HG03108 (cell line): ENCODE data around the gene FAM20A.

Experiments used
- ATAC-seq: cut with Tn5 transposase; IDR thresholded peaks from one replicate; pipeline ENCODE4 v1.9.1; 2021; ENCODE audit warnings: moderate library complexity; ENCODE audit not compliant: unreplicated experiment

The FAM20A gene

DNA sequence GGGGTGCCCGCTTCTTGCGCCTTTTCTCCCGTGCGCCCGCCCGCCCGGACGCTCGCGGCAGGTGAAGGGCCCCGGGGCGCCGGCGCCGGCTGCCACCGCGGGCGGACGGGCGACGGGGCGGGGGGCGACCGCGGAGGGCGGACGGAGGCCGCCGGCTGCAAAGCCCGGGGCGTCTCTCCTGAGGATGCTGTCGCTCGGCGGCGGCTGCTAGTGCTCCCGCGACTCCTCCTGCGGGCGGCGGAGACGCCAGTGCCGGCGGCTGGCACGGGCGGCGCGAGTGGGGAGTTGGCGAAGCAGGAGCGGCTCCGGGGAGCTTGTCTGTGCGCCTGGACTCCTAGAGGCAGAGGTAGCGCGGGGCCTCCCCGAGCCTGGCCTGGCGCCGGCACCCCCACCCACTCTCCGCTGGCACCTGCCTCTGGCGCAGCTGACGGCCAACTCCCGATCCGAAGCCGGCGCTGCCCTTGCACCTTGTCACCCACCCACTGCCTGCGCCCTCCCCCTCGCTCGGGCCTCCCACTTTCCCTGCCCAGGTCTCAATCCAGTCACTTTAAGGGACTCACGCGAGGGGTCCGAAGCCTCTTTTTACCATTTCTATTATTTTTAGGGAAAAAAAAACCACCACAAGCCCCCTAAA lies at the start of gene FAM20A:
Gene FAM20A, minus strand, starts transcription at position 437 of the 634 bp plus-strand sequence. CDS start 701 bp downstream, outside the sequence.
- no peak for ATAC-seq

DNA sequence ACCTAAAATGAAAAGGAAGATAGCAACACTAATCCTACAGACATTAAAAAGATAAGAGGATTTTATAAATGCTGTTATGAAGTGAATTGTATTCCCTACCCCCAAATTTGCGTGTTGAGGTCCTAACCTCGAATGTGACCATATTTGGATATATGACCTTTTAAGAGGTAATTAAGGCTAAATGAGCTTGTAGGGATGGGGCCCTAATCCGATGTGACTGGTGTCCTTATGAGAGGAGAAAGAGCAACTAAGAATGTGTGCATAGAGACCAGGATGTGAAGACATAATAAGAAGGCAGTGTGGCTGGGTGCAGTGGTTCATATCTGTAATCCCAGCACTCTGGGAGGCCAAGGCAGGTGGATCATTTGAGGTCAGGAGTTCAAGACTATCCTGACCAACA lies 48.2 kb upstream of the FAM20A start:
- ATAC-seq: no peak

DNA sequence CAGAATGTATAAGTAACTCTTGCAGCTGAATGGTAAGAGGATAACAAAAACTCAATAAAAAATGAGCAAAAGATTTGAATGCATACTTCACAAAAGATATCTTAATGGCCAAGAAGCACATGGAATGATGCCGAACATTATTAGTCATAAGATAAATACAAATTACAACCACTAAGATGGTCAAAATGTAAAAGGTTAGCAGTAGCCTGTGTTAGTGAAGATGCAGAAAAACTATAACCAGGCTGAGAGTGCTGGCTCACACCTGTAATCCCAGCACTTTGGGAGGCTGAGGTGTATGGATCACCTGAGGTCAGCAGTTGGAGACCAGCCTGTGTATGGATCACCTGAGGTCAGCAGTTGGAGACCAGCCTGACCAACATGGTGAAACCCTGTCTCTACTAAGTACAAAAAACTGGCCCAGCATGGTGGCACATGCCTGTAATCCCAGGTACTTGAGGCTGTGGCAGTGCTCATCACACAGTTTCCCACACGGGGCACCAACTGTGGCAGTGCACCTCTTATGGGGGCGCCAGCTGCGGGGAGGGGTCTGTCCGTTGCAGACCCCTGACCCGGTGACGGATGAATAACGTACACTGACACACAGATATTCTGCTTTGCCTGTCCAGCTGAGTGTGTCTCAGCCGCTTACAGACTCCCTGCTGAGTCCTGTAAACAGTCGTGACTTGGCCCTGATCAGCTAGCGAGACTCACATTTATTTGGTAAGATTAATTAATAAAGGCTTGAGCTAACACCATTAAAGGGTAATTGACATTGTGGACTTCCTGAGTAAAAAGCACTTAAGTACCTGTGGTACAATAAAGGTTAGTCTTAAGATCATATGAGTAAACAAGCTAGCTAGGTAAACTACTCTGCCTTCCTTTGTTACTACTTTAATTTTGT lies 45.7 kb upstream of the FAM20A start:
- no peak for ATAC-seq

DNA sequence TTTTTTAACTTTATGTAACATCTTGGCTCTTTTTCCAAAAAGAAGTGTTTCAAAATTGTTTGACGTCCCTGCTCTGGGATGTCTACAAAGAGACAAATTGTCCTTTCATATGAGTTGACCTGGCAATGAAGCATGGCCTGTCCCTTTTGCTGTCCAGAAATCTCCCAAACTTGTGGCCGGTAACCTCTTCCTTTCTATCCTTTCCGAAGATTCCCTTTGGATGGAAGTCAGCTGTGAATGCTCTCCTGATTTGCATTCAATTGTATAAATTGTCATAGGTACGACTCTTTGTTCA lies 40.9 kb upstream of the FAM20A start:
- ATAC-seq: no peak

DNA sequence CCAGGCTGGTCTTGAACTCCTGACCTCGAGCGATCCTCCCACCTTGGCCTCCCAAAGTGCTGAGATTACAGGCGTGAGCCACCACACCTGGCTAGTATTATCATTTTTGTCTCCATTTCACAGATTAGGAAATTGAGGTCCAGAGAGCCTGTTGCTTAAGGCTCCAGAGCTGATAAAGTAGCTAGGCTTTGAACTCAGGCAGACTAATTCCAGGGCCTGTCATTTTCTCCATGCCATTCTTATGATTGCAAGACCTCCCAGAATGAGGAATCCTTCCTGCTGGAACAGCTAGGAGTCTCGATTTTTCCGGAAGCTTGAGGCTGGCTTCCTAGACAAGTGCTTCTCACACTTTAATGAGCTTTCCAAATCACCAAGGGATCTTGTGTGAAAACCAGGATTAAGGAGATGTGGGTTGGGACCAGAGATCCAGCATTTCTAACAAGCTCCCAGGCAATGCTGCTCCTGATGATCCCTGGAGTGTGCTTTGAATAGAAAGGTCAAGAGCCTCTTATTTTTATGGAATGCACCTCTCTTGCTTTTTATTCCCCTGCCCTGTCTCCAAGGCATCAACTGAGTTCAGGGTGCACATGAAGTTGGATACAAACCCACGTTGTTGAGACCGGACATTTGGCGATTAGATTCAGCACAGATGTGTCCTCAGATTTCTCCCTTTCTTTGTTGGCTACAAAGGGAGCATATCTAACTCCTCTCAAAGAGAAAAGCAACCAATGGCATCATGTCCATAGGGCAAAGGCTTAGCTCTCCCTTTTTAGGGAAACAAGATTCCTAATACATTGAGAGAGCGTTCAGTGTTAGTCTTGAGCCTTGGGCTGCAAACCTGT lies 40.3 kb upstream of the FAM20A start:
- ATAC-seq: no peak

DNA sequence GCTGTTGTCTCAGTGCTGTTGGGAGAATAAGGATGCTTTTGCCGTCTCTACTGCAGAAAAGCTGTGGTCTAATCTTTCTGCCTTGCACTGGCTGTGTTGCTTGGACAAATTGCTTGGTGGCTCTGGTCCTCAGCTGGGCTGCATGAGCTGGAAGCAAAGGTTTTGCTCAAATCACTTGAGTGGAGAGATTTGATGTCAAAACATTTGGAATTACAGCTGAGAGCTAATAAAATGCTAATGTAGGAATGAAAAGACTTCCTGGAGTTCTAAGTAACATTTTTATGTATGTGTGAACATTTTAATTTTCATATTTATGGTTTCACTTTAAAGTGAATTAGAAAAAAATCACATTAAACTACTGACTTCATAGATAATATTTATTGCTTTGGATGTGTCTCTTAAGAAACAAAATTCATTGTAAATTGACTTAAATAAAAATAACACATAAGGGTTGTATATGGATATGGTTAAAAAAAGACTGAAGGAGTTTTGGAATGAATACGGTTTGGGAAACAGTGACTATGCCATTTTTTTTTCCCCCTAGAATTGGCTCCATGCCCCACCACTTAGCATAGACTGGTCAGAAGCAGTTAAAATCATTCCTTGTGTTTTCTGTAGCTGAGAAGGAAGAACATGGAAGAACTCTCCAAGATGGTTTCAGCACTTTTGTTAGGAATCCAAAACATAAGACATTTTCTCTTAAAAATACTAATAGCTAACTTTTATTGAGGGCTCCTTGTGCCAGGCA lies 39.2 kb upstream of the FAM20A start:
- no peak for ATAC-seq

DNA sequence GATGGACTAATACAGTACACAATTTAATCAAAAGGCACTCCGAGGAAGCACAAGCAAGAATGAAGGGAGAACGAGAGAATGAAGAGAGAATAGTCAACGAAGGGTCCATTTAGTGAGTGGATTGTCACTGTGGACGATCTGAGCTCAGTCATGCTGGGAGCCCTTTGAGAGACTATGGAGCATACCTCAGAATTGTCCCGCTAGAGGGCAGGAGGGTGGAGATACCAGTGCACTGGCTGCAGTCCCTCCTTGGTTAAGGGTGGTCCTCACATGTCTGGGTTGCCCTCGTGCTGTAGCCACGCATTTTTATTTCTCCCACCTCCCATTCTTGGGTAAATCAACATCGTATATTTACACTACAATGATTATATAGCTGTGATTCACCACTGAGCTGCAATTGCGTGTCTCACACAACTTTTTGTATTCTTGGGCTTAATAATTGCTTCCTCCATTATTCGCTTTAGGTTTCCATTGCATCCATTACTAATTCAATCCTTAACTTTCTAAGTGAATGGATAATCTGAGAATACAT lies 33.2 kb upstream of the FAM20A start:
- ATAC-seq: no peak

DNA sequence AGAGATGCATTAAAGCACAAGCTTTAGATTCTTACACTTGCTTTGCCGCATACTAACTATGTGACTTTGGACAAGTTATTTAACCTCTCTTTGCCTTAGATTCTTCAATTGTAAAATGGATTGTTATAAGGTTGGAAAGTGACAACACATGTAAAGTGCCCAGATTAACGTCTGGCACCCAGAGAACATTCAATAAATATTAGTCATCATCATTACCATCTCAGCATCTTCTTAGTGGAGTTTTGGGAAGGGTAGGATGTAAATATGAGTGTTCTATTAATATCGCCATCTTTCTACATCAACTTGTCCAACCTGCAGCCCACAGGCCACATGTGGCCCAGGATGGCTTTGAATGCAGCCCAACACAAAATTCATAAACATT lies 27.4 kb upstream of the FAM20A start:
- no peak for ATAC-seq

DNA sequence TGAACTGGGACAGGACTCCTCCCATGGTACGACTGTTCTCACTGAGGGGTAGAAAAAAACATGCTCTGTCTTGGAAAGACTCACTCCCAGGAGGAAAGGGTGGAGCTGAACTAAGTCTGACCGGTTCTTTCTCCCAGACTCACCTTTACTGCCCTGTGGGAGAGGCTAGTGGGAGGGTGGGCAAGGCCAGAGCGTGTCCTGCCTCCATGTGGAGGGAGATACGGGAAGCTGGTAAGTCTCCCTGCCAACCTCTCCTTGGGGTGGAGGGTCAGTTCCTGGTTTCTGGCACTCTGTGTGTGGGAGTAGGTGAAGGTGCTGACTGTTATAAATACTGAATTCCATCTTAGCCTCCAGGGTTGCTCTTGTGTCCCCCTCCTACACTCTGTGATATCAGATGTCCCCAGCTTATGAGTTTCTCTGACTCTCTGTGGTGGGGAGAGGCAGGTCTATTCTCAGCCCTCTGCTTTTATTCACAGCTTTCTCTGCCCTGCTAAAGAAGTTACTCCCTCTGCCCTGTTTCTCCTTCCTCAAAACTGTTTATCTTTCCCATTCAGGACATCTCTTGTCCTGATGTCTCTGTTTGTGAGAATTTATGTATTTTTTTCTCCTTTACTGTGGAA lies 26.9 kb upstream of the FAM20A start:
- ATAC-seq: no peak

DNA sequence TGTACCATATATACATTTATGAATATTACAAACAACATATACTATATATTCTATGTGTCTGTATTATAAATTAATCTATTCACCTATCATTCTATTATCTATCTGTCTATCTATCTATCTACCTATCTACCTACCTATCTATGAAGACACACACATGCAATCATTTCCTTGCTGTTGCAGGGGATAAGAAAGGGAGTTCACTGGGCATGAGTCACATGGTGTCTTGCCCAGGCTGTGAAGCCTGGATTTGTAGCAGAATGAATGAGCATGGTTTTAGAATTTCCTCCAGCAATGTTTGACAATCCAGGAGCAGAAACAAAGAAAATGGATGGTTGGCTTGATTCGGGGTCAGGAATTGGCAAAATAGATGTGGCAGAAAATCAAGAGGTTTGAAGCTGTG lies 23.2 kb upstream of the FAM20A start:
- no peak for ATAC-seq

DNA sequence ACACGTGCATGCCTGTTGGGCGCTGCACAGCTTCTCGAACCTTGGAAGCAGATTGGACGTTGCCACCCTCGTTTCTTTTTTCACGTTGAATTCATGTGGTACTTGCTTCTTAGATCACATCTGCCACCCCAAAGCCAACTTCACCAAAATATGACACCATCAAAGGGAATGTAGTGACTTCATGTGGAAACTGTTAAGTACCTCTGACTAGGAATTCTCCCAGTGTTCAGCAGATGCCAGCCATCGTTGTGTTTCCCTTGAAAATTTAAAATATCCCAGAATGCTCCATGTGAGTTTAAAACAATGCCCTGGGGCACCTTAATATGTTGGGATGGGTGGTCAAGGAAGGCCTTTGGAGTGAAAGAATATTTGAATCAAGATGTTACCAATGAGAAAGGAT lies 22.6 kb upstream of the FAM20A start:
- ATAC-seq: no peak

DNA sequence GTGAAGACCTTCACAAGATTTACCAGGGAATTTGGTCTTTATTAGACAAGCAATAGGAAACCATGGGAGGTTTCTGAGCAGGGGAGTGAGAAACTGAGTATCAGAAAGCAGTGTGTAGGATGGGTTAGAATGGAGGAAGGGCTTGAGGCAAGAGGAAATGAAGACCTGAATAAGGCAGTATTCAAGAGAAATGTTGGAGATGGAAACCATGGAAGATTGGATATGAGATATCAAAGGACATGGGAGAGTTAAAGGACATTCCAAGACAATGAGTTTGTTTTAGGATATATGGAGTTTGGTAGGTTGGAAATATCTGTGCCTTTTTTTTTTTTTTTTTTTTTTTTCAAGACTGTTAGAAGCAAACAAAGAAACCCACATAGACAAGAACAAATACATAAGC lies 21.3 kb upstream of the FAM20A start:
- no peak for ATAC-seq

DNA sequence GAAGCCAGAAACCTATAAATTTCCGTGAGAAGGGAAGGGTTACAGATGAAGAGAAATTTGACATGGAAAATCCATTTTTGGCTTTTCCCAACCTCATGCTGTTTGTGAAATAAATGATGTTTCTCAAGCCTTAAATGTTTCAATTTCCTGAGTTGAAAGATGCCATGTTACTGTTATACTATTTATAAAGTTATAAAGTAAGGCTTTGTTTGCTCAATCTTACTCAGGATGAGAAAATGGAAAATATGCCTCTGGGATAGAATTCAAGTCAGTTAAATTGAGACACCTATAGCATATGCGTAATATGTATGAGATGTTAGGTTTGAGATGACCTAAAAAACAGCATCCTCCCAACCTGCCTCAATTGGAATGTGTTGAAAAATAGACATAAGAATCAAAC lies 19.9 kb upstream of the FAM20A start:
- no peak for ATAC-seq

DNA sequence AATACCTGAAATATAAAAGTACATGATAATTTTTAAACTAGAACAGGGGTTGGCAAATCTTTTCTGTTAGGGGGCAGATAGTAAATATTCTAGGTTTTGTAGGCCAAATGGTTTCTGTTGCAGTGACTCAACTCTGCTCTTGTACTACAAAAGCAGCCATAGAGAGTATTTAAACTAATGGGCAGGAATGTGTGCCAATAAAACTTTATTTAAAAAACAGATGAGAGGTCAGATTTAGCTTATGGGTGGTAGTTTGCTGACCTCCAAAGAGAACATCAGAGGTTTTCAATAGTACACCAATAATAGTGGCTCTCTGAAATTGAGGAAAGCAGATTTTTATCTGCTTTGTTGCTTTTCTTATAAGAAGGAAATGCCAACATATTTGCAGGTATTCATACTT lies 15.2 kb upstream of the FAM20A start:
- no peak for ATAC-seq

DNA sequence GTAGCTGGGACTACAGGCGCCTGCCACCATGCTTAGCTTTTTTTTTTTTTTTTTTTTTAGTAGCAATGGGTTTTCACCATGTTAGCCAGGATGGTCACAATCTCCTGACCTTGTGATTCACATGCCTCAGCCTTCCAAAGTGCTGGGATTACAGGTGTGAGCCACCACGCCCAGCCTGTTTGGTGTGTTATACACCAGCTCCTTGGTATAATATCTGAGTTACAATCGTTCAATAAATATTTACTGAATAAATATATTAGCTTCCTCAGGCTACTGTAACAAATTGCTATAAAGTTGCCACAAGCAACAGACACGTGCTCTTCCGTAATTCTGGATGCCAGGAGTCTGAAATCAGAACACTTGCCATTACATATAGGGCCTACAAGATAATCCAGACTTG lies 13.6 kb upstream of the FAM20A start:
- ATAC-seq: no peak

DNA sequence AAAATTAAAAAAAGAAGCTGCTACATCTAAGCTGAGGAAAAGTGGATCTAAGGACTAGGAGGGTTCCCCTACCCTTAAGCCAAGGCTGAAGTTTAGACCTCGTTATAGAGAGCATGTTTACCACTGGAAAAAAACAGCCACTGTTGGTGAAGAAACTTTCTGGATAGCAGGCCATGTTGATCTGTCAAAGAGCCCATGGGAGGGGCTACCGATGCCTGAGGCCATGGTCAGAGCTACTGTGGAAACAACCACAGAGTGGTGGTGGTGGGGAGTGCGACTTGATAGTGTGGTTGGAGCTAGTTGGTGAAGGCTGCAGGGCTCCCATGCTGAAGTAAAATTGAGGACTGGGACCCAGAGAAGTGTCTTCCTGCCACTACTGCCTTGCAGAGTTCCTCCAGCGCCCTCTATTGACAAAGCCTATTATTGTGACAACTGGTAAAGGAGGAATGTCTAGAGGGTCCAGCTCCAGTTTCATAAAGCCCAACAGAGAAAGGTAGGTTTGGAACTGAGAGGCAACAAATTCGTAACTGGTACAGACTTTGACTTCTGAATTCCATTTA lies 12.7 kb upstream of the FAM20A start:
- ATAC-seq: peak; percentile 50

DNA sequence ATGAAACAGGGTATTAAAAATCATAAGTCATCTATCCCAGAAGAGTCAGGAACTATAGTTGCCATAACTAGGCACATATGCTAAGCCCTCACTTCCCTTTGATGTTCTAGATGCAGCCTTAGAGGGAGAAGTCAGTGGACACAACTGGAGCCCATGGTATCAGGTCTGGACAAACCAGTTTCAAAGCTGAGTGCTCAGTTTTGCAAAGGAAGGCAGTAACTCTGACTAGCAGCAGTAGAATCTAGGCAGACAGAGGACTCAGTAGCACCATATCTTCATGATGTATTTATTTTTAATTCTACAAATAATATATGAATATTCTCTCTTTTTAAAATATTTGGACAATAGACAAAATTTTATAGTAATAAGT lies 11.7 kb upstream of the FAM20A start:
- ATAC-seq: no peak

DNA sequence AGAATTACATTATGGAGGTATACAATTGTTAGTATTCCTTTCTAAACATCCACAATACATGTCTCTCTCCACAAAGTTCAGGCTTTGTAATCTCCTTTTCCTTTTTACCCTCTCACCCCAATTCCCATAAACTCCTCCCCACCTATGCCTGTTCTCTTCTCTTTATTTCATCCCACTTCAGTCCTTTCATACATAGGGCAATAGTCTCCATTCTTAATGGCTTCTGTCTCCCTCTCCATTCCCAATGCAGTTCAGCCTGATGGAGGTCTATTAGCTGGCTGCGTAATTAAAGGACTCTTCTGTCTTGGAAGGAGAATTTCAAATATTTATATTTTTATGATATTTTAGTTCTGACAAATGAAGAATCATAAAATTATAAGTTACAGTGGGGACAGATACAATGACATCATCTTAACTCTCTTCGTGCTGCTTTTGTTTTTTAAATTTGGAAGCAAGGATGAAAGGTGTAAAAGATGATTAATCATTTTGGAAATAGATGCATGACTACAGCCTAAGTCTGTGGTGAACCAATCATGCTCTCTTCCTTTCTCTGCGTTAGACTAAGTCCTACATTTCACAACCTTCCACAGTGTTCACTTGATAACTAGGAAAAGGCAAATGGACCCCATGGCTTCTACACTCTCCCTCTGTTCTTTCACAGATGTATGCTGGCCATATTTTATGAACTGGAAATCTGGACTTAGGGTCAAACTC lies 11.2 kb upstream of the FAM20A start:
- ATAC-seq: no peak

DNA sequence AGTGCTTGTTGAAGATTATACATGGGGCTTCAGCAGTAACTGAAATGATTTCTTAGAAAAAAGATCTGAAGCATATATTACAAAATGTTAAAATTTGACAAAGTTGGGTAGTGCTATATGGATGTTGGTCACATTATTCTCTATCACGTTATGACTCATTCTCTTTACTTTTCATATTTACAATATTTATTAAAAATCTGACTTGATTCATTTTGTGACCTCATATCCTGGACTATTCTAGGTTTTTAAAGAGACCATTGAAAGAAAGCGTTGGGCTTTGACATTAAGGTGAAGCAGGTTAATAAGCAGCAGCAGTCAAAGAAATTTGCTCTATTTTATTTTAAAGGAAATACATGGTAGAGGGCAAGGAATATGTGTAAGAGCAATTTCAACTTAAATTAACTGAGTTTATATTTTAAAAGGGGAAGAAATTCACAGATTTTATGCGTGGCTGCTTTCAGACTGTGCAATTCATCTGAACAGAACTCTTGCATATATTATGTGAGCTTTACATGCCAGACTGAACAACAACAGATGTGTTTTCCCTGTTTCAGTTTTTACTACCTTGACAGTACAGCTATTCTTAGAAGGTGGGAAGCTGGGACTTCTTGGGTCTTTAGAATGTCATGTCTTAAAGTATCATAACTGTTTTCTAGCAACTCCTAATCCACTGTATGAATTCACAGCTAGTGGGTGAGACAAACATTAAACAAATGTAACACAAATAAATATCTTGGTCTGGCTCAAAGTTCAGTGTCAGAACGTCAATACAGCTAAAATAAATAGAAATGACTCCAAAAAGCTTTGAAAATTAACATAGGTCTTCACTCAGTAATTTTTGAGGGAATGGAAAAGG lies 10.4 kb upstream of the FAM20A start:
- ATAC-seq: no peak
